SK-N-SH treated with all-trans-retinoic acid at 6 μM for 48 hours (cell line): ENCODE measurements around the gene QRFP.

ENCODE experiments used
- ARNTL ChIP-seq: fragments of 450-650 bp; formaldehyde crosslinking; IDR thresholded peaks from 2 replicates; pipeline ENCODE4 v1.5.0; 2020; ENCODE audit warnings: low read depth, mild to moderate bottlenecking, moderate library complexity, borderline replicate concordance
- GLIS3 ChIP-seq: fragments of 250-450 bp; sonication (Bioruptor Pico); IDR thresholded peaks from 2 replicates; pipeline ENCODE4 v1.5.0; 2020; ENCODE audit warnings: mild to moderate bottlenecking, moderate library complexity
- ZFP3 ChIP-seq: fragments of 250-450 bp; sonication (Bioruptor Pico); IDR thresholded peaks from 2 replicates; pipeline ENCODE4 v1.5.0; 2020; ENCODE audit warnings: mild to moderate bottlenecking, moderate library complexity
- ZFP30 ChIP-seq: fragments of 450-650 bp; formaldehyde crosslinking; IDR thresholded peaks from 2 replicates; pipeline ENCODE4 v1.5.0; 2022; ENCODE audit warnings: mild to moderate bottlenecking, moderate library complexity

- TF ChIP-seq GLIS3 (CRISPR knock-in tag): no peak
- no peak for TF ChIP-seq ZFP30 (CRISPR knock-in tag)
- TF ChIP-seq ZFP3 (CRISPR knock-in tag): no peak
- no peak for TF ChIP-seq ARNTL (CRISPR knock-in tag)
These were observed 21.7 kb upstream of the QRFP start for GRCh38 chr9:130918101-130918825.
